Measurements from ENCODE around the gene SAV1.
"Not testable (repeated sequence)": the region's sequence is repeated elsewhere in the genome, so short reads cannot be mapped to it uniquely, and the experiment has no call there.

The SAV1 gene

DNA sequence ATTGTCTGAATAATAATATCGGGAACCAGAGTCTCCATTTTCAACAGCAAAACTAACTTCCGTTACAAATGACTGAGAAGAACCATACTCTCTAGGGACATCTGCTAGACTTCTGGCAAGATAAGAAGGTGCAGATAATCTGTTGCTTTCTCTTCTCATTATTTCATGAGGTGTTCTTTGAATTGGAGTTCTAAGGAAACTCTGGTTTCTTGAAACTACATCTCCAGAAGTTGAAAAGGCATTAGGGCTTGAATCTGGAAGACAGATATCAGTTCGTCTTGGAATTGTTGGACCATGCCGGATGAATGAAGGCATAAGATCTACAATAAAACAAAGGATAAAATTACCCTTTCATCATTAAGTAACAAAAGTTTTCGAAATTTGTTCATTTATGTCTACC is 2.8 kb downstream of the SAV1 start:
- not testable (repeated sequence) for DNase-seq (ENCODE audit: low read depth)

DNA sequence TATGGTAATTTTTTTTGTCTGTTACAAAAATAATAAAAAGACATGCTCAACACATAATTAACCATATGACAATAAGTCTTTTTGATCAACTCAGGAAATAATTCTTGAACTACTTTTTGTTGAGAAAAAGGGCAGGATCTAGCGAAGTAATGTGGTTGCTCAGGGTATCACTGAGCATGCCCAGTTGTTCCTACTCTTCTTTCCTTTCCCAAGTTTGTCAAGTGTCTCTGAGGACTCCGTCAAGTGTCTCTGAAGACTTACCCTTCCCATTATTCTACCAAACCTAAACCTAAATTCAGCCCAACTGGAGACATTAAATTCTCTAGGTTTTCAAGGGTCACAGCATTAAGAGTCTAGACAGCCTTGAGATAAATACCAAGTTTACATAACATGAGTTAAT is 3.5 kb downstream of the SAV1 start:
- DNase-seq (ENCODE audit: low read depth) = not testable (repeated sequence)

DNA sequence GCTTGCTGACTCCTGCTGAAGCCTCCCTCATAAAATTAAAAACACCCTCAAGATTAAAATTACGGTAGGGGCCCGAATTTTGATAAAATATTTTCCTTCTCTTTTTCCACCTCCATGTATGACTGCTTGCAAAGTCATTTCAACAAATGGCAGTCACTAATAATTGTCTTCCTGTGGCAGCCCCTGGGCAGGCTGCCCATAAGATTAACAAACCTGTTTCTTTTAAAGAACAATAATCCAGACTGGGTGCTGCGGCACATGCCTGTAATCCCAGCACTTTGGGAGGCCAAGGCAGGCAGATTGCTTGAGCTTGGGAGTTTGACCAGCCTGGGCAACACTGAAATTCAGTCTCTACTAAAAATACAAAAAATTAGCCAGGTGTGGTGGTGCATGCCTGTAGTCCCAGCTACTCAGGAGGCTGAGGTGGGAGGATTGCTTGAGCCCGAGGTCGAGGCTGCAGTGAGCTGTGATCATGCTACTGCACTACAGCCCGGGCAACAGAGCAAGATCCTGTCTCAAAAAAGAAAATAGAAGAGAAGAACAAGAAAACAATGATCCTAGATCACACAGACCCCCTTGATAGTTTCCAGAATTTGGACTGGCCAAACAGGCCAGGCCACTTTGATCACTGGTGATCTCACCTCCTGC is 8.7 kb downstream of the SAV1 start:
- no peak for DNase-seq (ENCODE audit: low read depth)

DNA sequence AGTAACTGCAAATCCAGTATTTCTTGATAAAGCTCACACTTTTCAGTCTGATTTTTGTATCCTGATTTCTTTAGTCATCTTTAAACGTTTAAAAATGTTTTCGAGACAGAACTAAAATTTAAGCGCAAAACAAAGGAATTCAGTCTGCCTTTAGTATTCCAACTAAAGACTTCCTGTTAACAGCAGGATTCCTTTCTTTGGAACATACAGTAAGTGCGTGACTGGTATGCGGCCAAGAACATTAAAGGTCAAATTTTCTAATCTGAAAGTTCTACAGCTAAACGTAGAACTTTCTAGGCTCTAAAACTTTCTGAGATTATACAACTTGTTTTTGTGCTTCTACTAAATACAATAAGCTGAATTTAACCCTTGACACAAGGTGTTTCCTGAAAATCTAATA is 9.9 kb downstream of the SAV1 start:
- no peak for DNase-seq (ENCODE audit: low read depth)

DNA sequence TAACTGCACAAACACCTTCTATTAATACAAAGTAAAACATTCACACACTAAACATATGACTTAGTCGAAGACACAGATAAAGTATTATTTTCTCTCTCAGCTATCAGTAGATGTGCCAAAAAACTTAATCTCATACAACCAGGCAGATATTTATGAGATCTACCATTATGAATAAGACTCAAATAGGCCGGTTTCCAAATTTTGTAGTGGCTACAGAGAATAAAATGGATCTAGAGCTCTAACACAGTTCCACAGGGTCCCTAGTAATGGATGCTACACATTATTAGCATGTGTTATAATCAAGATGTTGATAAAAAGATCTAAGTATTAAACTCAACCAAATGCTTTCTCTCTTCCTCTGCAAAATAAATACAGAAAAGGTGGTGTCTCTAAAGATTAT is 10.4 kb downstream of the SAV1 start:
- DNase-seq (ENCODE audit: low read depth) = no peak

DNA sequence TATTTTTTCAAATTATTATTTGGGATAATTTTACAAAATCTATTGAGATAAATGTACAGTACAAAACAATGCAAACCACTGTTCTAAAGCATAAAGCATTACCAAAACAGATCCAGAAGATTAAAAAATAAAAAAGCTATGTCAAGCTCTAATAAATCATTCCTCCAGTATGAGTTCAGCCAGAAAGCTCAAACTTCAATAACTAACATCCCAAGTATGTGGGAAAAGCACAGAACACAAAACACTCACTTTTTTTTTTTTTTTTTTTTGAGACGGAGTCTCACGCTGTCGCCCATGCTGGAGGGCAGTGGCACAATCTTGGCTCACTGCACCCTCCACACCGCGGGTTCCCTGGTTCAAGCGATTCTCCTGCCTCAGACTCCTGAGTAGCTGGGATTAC is 11.3 kb downstream of the SAV1 start:
- no peak for DNase-seq (ENCODE audit: low read depth)

DNA sequence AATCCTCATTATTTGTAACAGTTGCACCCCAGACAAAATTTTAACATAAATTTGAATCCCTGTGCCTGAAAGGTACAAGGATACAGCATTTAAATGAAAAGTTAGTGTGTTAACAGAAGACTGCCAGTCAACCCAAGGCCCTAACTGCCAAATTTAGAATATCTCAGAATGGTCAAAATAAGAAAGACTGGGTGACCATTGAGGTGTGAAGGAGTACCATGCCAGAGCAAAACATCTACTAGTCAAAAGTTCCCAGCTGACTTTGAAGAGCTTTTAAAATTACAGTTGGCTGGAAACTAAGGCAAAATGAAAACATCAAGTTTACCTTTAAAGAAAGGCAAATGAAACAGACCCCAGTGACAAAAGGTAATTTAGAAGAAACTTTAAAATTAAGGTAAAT is 18.4 kb downstream of the SAV1 start:
- DNase-seq (ENCODE audit: low read depth) = no peak

DNA sequence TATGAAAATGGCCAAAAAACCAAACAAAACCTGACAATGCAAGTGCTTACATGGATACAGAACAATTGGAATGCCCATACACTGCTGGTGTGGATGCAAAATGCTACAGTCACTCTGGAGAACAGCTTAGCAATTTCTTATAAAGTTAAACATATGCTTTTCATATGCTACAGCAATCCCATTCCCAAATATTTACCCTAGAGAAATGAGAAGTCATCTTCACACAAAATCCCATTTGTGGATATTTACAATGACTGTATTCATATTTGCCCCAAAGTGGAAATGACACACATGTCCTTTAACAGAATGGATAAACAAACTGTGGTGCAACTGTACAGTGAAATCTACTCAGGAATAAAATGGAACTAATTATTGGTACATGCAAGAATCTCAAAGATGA is 20.4 kb downstream of the SAV1 start:
- no peak for DNase-seq (ENCODE audit: low read depth)

DNA sequence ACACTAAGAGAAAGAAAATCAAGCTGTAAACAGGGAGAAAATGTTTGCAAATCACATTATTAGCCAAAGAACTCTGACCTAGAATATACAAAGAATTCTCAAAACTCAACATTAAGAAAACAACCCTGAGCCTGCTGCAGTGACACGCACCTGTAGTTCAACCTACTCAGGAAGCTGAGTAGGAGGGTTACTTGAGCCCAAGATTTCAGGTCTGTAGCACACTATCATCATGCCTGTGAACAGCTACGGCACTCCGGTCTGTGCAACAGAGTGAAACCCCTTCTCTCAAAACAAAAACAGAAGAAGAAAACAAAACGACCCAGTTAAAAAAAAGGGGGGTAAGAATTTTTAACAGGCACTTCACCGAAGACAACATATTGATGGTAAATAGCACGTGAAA is 20.8 kb downstream of the SAV1 start:
- no peak for DNase-seq (ENCODE audit: low read depth)

DNA sequence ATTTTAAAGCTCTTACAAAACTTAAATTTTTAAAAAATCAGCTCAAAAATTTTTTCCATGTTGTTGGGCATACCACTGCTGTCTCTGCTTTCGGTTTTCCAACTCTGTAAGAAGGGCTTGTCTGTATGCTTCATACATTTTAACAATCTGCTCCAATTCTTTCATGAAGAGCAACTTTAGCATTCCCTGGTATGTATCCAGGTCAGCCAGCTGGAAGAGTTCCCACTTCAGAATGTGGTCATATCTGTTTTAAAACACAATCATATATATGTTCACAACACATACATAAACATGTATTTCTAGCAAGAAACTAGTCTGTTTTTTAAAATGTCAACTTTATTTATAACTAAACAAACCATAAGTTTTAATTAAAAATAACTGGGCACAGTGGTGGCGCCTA is 33.0 kb downstream of the SAV1 start:
- DNase-seq (ENCODE audit: low read depth) = no peak

DNA sequence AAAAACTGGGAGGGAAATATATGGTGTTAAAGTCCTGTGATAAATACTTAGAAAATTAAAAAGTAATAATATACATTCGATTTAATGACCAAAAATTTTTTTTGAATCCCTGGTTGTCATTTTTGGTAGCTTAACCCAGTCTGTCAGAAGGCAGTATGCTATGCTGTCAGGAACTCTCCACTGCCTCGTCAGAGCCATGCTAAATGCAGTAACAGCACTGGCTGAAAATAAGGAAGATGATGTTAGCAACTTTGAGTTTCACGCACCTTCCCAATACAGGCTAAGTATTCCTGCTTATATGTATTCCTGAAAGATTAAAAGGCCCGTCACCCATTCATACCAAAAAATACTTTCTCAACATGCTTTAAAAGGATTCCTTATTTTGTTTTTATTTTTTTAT is 34.2 kb downstream of the SAV1 start:
- no peak for DNase-seq (ENCODE audit: low read depth)

DNA sequence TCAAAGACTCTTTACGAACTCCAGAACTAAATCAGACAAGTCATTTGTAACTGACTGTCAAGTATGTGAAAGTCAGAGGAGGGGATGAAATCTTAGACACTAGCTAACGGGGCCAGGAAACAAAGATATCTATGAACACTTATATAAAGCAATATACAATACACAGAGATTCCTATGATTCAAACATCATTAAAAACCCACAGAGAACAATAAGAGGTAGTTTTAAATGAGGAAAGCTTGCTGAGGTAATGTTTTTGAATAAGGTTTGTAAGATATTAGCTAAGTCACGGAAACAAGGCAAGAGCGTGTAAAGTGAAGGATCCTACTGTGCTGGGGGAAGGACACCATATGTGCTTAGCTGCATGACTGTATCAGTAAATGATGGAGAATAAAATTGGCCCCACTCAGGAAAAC is 36.7 kb downstream of the SAV1 start:
- no peak for DNase-seq (ENCODE audit: low read depth)

DNA sequence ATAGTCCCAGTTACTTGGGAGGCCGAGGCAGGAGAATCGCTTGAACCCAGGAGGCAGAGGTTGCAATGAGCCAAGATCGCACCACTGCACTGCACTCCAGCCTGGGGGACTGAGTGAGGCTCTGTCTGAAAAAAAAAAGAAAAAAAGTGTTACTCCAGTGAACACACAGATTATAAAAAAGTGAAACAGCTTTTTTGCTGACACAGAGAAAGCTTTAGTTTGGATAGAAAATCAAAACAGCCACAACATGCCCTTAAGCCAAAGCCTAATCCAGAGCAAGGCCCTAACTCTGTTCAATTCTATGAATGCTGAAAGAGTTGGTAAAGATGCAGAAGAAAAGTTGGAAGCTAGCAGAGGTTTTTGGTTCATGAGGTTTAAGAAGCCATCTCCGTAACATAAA is 43.2 kb downstream of the SAV1 start:
- DNase-seq (ENCODE audit: low read depth) = not testable (repeated sequence)

DNA sequence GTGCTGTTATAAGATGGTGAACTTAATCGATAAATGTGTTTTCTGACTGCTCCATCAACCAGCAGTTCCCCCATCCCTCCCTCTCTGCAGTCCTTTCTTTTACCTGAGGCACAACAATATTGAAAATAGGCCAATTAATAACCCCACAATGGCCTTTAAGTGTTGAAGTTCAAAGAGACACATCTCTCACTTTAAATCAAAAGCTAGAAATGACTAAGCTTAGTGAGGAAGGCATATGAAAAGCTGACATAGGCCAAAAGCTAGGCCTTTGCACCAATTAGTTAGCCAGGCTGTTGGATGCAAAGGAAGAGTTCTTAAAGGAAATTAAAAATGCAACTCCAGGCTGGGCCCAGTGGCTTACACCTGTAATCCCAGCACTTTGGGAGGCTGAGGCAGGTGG is 43.7 kb downstream of the SAV1 start:
- no peak for DNase-seq (ENCODE audit: low read depth)

DNA sequence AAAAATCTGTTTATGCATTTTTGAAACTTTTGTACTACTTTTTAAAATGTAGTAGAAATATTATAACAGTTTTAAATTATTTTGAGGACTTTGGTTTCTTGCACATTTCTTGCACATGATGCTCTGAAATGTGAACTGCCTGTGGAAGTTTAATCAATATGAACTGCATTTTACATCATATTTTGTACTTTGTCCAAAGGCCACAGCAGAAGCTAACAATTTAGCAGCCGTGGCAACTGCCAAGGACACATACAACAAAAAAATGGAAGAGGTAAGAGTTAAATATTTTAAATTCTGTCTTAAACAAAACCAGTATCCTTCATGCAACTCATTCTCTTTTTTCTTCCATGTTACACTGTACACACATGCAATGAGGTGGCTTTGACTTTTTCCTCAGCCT is 45.1 kb downstream of the SAV1 start:
- no peak for DNase-seq (ENCODE audit: low read depth)

DNA sequence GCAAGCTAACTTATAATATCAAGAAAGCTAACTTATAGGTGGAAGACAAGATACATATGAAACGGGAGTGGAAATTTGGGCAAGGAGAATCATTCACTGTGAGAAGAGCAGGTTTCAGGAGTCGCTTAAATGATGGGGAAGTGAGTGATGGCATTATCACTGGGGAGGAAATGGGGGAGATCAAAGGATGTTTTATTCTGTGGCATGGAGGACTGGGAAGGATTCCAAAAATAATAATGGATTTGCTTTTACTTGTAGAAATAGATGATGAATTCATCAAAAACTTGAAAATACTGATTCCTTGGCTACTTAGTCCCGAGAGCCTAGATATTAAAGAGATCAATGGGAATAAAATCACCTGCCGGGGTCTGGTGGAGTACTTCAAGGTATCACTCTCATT is 47.8 kb downstream of the SAV1 start:
- no peak for DNase-seq (ENCODE audit: low read depth)

DNA sequence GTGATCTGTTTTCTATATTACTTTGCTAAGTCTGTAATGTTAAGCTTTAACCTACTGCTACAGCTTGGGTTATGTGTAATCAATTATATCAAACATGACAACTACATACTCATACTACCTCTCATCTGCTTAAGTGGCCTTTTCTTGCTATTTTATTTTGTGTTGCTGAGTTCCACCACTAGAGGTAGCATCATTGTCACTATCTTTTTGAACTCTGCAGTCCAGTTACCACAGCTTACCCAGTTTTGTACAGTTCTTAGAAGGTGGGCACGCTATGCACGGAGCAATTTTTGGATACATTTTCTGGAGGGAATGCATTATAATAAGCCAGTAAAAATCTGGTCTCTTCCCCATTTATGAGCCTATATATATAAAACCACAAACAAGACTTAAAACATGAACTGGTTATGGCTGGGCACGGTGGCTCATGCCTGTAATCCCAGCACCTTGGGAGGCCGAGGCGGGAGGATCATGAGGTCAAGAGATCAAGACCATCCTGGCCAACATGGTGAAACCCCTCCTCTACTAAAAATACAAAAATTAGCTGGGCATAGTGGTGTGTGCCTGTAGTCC is 48.5 kb downstream of the SAV1 start:
- DNase-seq (ENCODE audit: low read depth) = no peak

DNA sequence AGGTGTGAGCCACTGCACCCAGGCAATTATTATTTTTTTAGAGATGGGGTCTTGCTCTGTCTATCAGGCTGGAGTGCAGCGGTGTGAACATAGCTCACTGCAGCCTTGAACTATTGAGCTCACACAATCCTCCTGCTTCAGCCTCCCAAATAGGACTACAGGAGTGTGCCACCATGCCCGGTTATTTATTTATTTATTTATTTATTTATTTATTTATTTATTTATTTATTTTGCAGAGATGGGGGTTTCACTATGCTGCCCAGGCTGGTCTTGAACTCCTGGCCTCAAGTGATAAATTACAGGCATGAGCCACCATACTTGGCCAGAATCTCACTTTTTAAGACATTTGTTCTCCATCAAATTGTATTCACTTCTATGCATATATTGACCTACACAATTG is 51.8 kb downstream of the SAV1 start:
- DNase-seq (ENCODE audit: low read depth) = no peak

DNA sequence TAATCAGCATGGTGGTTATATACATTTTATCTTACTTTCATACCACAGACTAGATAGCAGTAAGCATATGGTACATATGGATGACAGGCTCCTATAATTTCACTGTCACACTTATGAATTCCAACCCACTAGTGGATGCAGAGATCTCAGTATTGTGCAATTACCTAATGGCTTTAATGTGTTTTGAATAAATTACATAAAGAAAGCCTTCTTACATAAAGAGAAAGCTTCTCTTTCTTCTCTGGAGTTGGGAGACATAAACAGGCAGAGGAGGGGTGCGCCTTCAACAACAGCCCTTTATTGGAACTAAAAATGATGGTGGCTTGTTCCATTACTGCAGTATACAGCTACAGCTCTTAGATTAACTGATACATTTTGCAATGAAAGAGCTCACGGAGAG is 52.6 kb downstream of the SAV1 start:
- DNase-seq (ENCODE audit: low read depth) = no peak

DNA sequence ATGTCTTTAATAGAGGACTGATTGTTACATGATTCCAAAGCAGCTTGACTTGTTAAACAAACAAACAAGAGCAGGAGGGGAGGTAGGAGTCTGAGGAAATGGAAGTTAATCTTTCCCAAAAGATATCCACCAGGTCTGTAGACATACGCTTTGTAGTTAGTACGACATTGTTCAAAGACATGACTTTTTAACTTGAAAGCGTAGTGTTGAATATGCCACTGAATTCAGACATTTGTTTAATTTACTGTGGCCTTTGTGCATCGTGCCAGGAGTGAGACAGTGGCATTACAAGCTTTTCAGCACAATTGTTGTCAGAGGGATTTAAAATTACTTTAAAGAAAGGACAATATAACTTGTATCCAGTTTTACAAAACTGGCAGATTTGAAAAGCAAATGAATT is 53.0 kb downstream of the SAV1 start:
- no peak for DNase-seq (ENCODE audit: low read depth)

DNA sequence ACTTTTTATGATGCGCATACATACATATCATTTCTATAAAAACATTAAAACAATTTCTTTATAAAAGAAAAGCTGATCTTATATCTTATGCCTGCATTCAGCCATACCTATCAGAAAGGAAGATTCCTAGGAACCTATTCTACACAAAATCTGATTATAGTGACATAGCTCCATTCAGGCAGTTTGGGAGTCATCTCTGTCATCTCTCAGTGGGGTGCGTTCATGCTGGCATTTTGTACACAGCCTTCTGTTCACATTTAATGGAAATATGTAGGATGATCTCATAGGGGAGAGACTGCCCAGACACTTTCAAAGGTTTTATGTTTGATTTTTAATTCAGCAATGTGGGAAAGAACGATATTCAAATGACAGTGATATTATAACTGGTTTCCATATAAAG is 55.3 kb downstream of the SAV1 start:
- no peak for DNase-seq (ENCODE audit: low read depth)

DNA sequence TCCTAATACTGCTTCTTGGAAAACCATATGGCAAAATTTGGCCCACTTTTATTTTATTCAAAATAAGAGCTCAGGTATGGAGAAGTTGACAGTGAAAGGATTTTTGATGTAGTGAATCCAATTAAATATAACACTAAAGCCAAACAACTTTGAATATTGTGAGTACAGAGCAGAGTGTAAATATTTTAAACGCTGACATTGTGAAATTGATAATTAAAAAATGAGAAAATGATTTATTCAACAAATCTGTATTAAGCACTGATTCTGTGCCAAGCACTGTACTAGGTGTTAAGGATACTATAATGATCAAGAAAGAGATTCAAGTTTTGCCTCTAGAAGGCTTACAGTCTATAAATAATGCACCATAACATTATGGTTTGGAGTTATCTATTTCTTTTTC is 57.6 kb downstream of the SAV1 start:
- DNase-seq (ENCODE audit: low read depth) = no peak

DNA sequence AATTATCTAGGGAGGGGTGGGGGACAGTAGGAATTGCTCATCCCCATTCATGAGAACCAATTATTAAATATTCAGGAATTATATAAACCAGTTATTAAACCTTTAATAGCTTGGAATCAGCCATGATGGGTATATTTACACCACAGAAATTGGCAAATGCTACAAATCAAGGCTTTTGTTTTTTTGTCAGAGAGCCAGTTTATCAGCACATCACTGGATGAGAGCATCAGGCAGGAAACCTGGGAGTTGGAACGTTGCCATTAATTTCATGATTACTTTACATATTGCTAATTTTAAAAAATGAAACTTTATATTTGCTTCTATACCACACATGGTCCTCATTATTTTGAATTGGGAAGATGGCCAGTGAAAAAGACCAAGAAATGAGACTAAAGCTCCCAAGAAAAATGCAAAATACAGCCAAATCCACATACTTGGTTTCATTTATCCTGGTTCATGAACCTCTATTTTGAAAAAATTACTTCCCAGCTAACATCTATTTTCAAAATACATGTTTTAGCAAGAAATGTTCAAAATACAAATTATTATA is 59.7 kb downstream of the SAV1 start:
- DNase-seq (ENCODE audit: low read depth) = no peak

DNA sequence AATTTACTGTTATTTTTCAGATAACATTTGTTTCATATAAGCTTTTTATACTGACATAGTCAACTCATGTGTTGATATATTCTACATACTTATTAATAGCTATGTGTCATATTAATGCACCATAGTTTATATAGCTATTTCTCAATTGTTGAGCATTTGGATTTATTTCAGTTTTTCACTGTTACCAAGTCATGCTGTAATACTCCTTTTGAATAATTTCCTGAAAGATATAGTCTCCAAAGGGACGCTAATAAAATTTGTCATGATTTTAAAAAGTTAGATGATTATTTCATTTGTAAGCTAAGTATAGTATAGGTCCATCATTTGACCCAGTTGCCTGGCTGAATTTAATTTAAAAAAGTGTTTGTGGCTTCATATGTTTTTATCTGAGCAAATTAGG is 60.3 kb downstream of the SAV1 start:
- no peak for DNase-seq (ENCODE audit: low read depth)
